Loucy (cell line): Measurements from ENCODE around the gene PARVB.
"Not testable (repeated sequence)": the region's sequence is repeated elsewhere in the genome, so short reads cannot be mapped to it uniquely, and the experiment has no call there.

ENCODE experiments used
- H2AFZ ChIP-seq: fragments of 200-600 bp; sonication (generic); 2 replicates; pipeline ENCODE4 v1.6.0; 2016; ENCODE audit warnings: antibody characterized with exemption, mild to moderate bottlenecking, low read length, moderate library complexity
- H3F3A ChIP-seq: fragments of 200-600 bp; 2 replicates; pipeline ENCODE4 v1.6.0; 2016; ENCODE audit warnings: antibody characterized with exemption, low read depth, mild to moderate bottlenecking
- H3K27me3 ChIP-seq: fragments of 200-600 bp; sonication (generic); 2 replicates; pipeline ENCODE4 v1.6.1; 2014; ENCODE audit warnings: low read length, mild to moderate bottlenecking; ENCODE audit not compliant: insufficient read depth, poor library complexity, severe bottlenecking
- H3K36me3 ChIP-seq: fragments of 200-600 bp; sonication (generic); 2 replicates; pipeline ENCODE4 v1.6.1; 2016; ENCODE audit warnings: low read length; ENCODE audit not compliant: insufficient read depth
- H3K4me1 ChIP-seq: fragments of 200-600 bp; sonication (generic); 2 replicates; pipeline ENCODE4 v1.5.1; 2014; ENCODE audit warnings: low read length, mild to moderate bottlenecking; ENCODE audit not compliant: insufficient read depth, poor library complexity, severe bottlenecking
- H3K4me2 ChIP-seq: fragments of 200-600 bp; sonication (generic); 2 replicates; pipeline ENCODE4 v1.6.0; 2014; ENCODE audit warnings: antibody characterized with exemption, low read length, low read depth, mild to moderate bottlenecking; ENCODE audit not compliant: poor library complexity, severe bottlenecking
- H3K4me3 ChIP-seq: fragments of 200-600 bp; sonication (generic); 2 replicates; pipeline ENCODE4 v1.5.1; 2014; ENCODE audit warnings: low read length, mild to moderate bottlenecking, mixed read lengths; ENCODE audit not compliant: poor library complexity, severe bottlenecking
- H3K79me2 ChIP-seq: fragments of 200-600 bp; sonication (generic); 2 replicates; pipeline ENCODE4 v1.6.1; 2014; ENCODE audit warnings: low read length; ENCODE audit not compliant: insufficient read depth
- H3K9ac ChIP-seq: fragments of 200-600 bp; sonication (generic); 2 replicates; pipeline ENCODE4 v1.6.0; 2014; ENCODE audit warnings: mild to moderate bottlenecking, low read depth, low read length, moderate library complexity; ENCODE audit not compliant: poor library complexity, severe bottlenecking
- H3K9me2 ChIP-seq: fragments of 200-600 bp; sonication (generic); replicated peaks from 2 replicates; pipeline ENCODE4 v1.6.1; 2016; ENCODE audit warnings: low read depth, low read length, mixed read lengths
- H3K9me3 ChIP-seq: fragments of 200-600 bp; sonication (generic); 2 replicates; pipeline ENCODE4 v1.6.1; 2014; ENCODE audit warnings: mild to moderate bottlenecking, antibody characterized with exemption, low read length, low read depth; ENCODE audit not compliant: insufficient read depth
- H4K20me1 ChIP-seq: fragments of 200-600 bp; sonication (generic); 2 replicates; pipeline ENCODE4 v1.6.0; 2014; ENCODE audit warnings: antibody characterized with exemption, low read length, mild to moderate bottlenecking; ENCODE audit not compliant: insufficient read depth, poor library complexity, severe bottlenecking
- CTCF ChIP-seq: fragments of 200-600 bp; sonication (generic); conservative IDR thresholded peaks from 2 replicates; pipeline ENCODE4 v1.5.1; 2014; ENCODE audit warnings: mild to moderate bottlenecking, antibody characterized with exemption, low read length
- EZH2phosphoT487 ChIP-seq: fragments of 200-600 bp; IDR thresholded peaks from 2 replicates; pipeline ENCODE4 v1.6.1; 2018; ENCODE audit warnings: antibody characterized with exemption, mild to moderate bottlenecking, moderate library complexity, borderline replicate concordance

Gene PARVB

GRCh38 chr22:44109416-44109815 is 85.3 kb downstream of the PARVB start:
- TF ChIP-seq EZH2phosphoT487 (no peak), CTCF (no peak)
- Histone ChIP-seq H3F3A (no peaks in the 10 kb centered on the region), H4K20me1 (no peaks in the 10 kb centered on the region), H3K4me2 (no peak overlapping the region), H3K9me2 (no peaks in the 10 kb centered on the region), H3K9ac (no peak overlapping the region), H3K4me3 (no peak overlapping the region), H3K4me1 (no peaks in the 10 kb centered on the region), H3K9me3 (no peaks in the 10 kb centered on the region), H3K79me2 (no peaks in the 10 kb centered on the region), H3K27me3 (no peaks in the 10 kb centered on the region), H3K36me3 (no peaks in the 10 kb centered on the region), H2AFZ (no peak overlapping the region)

- H3K4me3 ChIP-seq, H3K9me2 ChIP-seq, H3K9ac ChIP-seq, H3K79me2 ChIP-seq, H3K4me1 ChIP-seq, H3K4me2 ChIP-seq, H3K9me3 ChIP-seq, H4K20me1 ChIP-seq, H3K36me3 ChIP-seq, H3F3A ChIP-seq, H2AFZ ChIP-seq, H3K27me3 ChIP-seq: not testable (repeated sequence)
Measured at GRCh38 chr22:44110656-44111055, 86.6 kb downstream of the PARVB start.

GRCh38 chr22:44111562-44112155 is 87.6 kb downstream of the PARVB start:
- Histone ChIP-seq H2AFZ (no peak overlapping the region), H3F3A (no peaks in the 10 kb centered on the region), H3K9ac (no peak overlapping the region), H3K4me1 (no peaks in the 10 kb centered on the region), H4K20me1 (no peaks in the 10 kb centered on the region), H3K4me3 (no peak overlapping the region), H3K9me2 (no peaks in the 10 kb centered on the region), H3K79me2 (no peaks in the 10 kb centered on the region), H3K36me3 (no peaks in the 10 kb centered on the region), H3K9me3 (no peaks in the 10 kb centered on the region), H3K4me2 (no peak overlapping the region), H3K27me3 (no peaks in the 10 kb centered on the region)
- TF ChIP-seq EZH2phosphoT487 (no peak), CTCF (no peak)

GRCh38 chr22:44112191-44112590 is 88.1 kb downstream of the PARVB start:
- Histone ChIP-seq H3F3A (no peaks in the 10 kb centered on the region), H3K4me2 (no peak overlapping the region), H3K79me2 (no peaks in the 10 kb centered on the region), H3K9me3 (no peaks in the 10 kb centered on the region), H3K27me3 (no peaks in the 10 kb centered on the region), H3K4me1 (no peaks in the 10 kb centered on the region), H3K9ac (no peak overlapping the region), H3K36me3 (no peaks in the 10 kb centered on the region), H2AFZ (no peak overlapping the region), H4K20me1 (no peaks in the 10 kb centered on the region), H3K4me3 (no peak overlapping the region), H3K9me2 (no peaks in the 10 kb centered on the region)
- TF ChIP-seq EZH2phosphoT487, result no peak
- TF ChIP-seq CTCF, result no peak
